Ishikawa (cell line): ENCODE measurements around the gene ALDH1L1.

Experiments used
- EGR1 ChIP-seq: IDR thresholded peaks from 2 replicates; pipeline ENCODE4 v1.6.1; 2012
- EP300 ChIP-seq: IDR thresholded peaks from 2 replicates; pipeline ENCODE4 v1.6.1; 2012; ENCODE audit warnings: borderline replicate concordance
- FOXM1 ChIP-seq: IDR thresholded peaks from 2 replicates; pipeline ENCODE4 v1.6.1; 2012; ENCODE audit warnings: low read depth, borderline replicate concordance
- MAX ChIP-seq: IDR thresholded peaks from 2 replicates; pipeline ENCODE4 v1.6.1; 2012
- RAD21 ChIP-seq: IDR thresholded peaks from 2 replicates; pipeline ENCODE4 v1.6.1; 2012; ENCODE audit warnings: low read depth
- TEAD4 ChIP-seq: IDR thresholded peaks from 2 replicates; pipeline ENCODE4 v1.6.1; 2012
- YY1 ChIP-seq: IDR thresholded peaks from 2 replicates; pipeline ENCODE4 v1.6.1; 2012; ENCODE audit warnings: low read depth
- TF ChIP-seq, protein P1 (sequence below): IDR thresholded peaks from 2 replicates; pipeline ENCODE4 v1.6.1; 2012; ENCODE audit warnings: low read depth, mild to moderate bottlenecking
- TF ChIP-seq, protein P2 (sequence below): IDR thresholded peaks from 2 replicates; pipeline ENCODE4 v1.6.1; 2012

DNA sequence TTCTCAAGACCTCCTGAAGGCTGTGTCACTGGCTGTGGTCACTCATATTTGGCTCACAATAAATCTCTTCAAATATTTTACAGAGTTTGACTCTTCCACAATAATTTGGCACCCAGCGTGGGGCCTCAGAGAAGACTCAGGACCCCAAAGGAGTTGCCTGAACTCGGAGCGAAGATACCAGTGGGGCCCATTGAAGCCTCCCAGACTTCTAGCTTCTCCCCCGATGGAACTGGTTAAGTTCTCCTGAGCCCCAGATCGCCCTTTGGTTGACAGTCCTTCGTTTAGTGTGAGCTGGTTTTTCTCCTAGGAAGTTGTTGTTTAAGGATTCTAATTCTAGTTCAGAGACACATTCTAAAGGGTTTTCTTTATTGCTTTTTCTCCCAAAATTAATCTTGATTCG is 95.1 kb downstream of the ALDH1L1 start:
- TF ChIP-seq FOXM1: no peak
- no peak for TF ChIP-seq RAD21
- TF ChIP-seq, protein P1, sequence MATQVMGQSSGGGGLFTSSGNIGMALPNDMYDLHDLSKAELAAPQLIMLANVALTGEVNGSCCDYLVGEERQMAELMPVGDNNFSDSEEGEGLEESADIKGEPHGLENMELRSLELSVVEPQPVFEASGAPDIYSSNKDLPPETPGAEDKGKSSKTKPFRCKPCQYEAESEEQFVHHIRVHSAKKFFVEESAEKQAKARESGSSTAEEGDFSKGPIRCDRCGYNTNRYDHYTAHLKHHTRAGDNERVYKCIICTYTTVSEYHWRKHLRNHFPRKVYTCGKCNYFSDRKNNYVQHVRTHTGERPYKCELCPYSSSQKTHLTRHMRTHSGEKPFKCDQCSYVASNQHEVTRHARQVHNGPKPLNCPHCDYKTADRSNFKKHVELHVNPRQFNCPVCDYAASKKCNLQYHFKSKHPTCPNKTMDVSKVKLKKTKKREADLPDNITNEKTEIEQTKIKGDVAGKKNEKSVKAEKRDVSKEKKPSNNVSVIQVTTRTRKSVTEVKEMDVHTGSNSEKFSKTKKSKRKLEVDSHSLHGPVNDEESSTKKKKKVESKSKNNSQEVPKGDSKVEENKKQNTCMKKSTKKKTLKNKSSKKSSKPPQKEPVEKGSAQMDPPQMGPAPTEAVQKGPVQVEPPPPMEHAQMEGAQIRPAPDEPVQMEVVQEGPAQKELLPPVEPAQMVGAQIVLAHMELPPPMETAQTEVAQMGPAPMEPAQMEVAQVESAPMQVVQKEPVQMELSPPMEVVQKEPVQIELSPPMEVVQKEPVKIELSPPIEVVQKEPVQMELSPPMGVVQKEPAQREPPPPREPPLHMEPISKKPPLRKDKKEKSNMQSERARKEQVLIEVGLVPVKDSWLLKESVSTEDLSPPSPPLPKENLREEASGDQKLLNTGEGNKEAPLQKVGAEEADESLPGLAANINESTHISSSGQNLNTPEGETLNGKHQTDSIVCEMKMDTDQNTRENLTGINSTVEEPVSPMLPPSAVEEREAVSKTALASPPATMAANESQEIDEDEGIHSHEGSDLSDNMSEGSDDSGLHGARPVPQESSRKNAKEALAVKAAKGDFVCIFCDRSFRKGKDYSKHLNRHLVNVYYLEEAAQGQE: no peak
- TF ChIP-seq EP300: no peak
- no peak for TF ChIP-seq YY1
- TF ChIP-seq, protein P2, sequence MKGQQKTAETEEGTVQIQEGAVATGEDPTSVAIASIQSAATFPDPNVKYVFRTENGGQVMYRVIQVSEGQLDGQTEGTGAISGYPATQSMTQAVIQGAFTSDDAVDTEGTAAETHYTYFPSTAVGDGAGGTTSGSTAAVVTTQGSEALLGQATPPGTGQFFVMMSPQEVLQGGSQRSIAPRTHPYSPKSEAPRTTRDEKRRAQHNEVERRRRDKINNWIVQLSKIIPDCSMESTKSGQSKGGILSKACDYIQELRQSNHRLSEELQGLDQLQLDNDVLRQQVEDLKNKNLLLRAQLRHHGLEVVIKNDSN: no peak
- TF ChIP-seq MAX: no peak
- no peak for TF ChIP-seq EGR1
- TF ChIP-seq TEAD4: no peak
